Measurements from ENCODE around the gene HOXC10.

- TF ChIP-seq CTCF (IDR thresholded peaks at IDR 0.05; ENCODE audit: low read depth, low read length, poor library complexity, severe bottlenecking) (no peak), EZH2phosphoT487 (IDR thresholded peaks at IDR 0.05; ENCODE audit: borderline replicate concordance, low read length) (no peak; the same call in 1 of the 2 replicates)
Observed at GRCh38 chr12:53953831-53954693, 30.9 kb upstream of the HOXC10 start.

Measured in DOHH2 (cell line).